ENCODE results near the gene ARHGEF4. TPM values are rescaled to one million over a fixed set of nuclear protein-coding genes. Genes with fewer than 3 reads are reported as not detected.
A peak's percentile ranks its signal among the peaks of the same experiment; 100 is the strongest.

ARHGEF4 gene
- total RNA-seq, 1 donor from 2014 or later, result 11.1 TPM

DNA sequence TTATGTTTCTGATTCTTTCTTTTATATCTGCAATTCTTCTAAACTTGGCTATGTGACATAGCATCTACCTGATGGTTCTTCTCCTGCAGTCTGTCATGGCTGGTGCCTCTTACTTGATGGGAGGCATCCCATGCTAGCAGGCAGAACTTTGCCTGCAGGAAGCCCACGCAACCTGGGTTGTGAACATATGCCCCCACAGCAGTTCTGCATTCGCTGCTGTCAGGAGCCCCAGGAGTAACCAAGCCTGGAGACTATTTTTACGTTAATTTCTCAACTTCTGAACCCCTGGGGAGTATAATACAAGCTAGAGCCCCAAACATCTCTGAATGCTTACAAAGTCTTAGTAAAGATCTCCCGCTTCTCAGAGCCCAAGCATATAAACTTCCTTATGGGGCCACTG lies 244.5 kb downstream of the ARHGEF4 start:
- intact Hi-C loops (cut with DNase I), result no loop called here
- Histone ChIP-seq H3K27me3 (no peaks in the 10 kb centered on the region), H3K4me3 (no peak overlapping the region), H3K36me3 (peaks cover 78% of the 10 kb centered on the region), H3K4me1 (peaks cover 9% of the 10 kb centered on the region), H3K27ac (no peak overlapping the region), H3K9me3 (no peaks in the 10 kb centered on the region)
- no peak for TF ChIP-seq CTCF (IDR thresholded peaks at IDR 0.05)
- DNase-seq (no peak), ATAC-seq (no peak)

DNA sequence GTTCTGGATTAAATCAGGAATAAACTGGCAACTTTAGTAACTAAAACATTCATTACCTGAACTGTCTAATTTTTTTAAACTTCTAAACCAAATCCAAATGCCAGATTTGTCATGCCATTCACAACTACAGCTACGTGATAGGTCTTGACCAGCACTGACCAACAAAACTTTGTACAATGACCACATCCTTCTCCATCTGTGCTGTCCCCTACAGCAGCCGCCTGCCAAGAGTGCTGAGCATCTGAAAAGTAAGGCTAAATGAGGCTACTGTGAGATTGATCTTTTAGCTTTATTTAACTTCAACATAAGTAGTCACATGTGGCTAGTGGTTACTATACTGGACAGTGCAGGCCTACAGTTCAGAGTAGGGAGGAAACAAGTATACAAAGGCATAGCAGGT lies 248.9 kb downstream of the ARHGEF4 start:
- Histone ChIP-seq H3K4me1 (peaks cover 7% of the 10 kb centered on the region), H3K27ac (no peak overlapping the region), H3K36me3 (peaks cover 60% of the 10 kb centered on the region), H3K27me3 (no peaks in the 10 kb centered on the region), H3K4me3 (no peak overlapping the region), H3K9me3 (no peaks in the 10 kb centered on the region)
- DNase-seq (no peak), ATAC-seq (no peak)
- TF ChIP-seq CTCF (IDR thresholded peaks at IDR 0.05), result no peak
- intact Hi-C loops (cut with DNase I), result no loop called here

GRCh38 chr2:131092458-131093005 lies 255.8 kb downstream of the ARHGEF4 start:
- ATAC-seq, result no peak
- H3K27ac ChIP-seq, result peak overlapping the region; percentile 89
- no peak for DNase-seq
- H3K4me3 ChIP-seq, result peak overlapping the region; percentile 67
- intact Hi-C loops (cut with DNase I), result no loop called here
- H3K36me3 ChIP-seq, result peaks cover 16% of the 10 kb centered on the region
- H3K27me3 ChIP-seq, result no peaks in the 10 kb centered on the region
- peaks cover 22% of the 10 kb centered on the region for H3K4me1 ChIP-seq
- TF ChIP-seq CTCF (IDR thresholded peaks at IDR 0.05), result no peak
- H3K9me3 ChIP-seq, result no peaks in the 10 kb centered on the region

GRCh38 chr2:131093006-131093695 lies 256.4 kb downstream of the ARHGEF4 start, which contains the start of gene FAM168B:
Gene FAM168B, minus strand, starts transcription at chr2:131093460. Its CDS starts 10,814 bp downstream, at chr2:131082646.
- H3K4me1 ChIP-seq, result peaks cover 22% of the 10 kb centered on the region
- ATAC-seq, result peak; percentile 99
- H3K27ac ChIP-seq, result peak within 1 kb of the TSS; percentile 89
- intact Hi-C loops (cut with DNase I), result no loop called here
- peak; percentile 94 for DNase-seq
- peak within 1 kb of the TSS; percentile 67 for H3K4me3 ChIP-seq
- TF ChIP-seq CTCF (IDR thresholded peaks at IDR 0.05), result no peak
- H3K27me3 ChIP-seq, result no peaks in the 10 kb centered on the region
- H3K9me3 ChIP-seq, result no peaks in the 10 kb centered on the region
- peaks cover 10% of the 10 kb centered on the region for H3K36me3 ChIP-seq

DNA sequence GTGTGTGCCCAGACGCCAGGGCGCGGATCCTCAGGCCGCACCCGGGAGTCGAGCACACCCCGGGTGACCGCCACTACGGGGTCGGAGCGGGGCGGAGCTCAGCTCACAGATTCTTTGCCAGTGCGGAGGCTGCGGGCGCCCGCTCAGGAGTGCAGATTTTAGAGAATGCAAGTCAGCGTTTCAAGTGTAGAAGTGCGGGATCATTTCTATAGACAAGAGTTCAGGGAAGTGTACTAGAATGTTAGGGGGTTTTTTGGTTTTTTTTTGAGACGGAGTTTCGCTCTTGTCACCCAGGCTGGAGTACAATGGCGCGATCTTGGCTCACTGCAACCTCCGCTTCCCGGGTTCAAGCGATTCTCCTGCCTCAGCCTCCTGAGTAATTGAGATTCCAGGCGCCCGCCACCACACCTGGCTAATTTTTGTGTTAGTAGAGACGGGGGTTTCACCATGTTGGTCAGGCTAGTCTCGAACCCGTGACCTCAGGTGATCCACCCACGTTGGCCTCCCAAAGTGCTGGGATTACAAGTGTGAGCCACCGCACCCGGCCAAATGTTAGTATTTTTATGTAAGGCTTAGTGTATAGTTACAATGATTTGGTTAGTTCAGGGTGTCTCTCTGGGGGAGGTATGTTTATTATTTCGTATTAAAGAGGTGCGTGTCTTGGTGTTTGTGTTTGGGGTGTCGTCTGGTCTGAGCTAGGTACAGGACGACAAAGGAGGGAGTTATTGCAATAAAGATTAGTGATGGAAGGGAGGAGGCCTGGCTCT lies 257.2 kb downstream of the ARHGEF4 start:
- no peaks in the 10 kb centered on the region for H3K9me3 ChIP-seq
- peak overlapping the region; percentile 67 for H3K4me3 ChIP-seq
- intact Hi-C loops (cut with DNase I), result no loop called here
- peak overlapping the region; percentile 89 for H3K27ac ChIP-seq
- H3K4me1 ChIP-seq, result peaks cover 22% of the 10 kb centered on the region
- DNase-seq, result no peak
- TF ChIP-seq CTCF (IDR thresholded peaks at IDR 0.05), result no peak
- H3K27me3 ChIP-seq, result no peaks in the 10 kb centered on the region
- H3K36me3 ChIP-seq, result peaks cover 3% of the 10 kb centered on the region
- ATAC-seq, result peak; percentile 72
